ENCODE measurements around the gene SPACDR.
A peak's percentile ranks its signal among the peaks of the same experiment; 100 is the strongest.

Gene SPACDR

DNA sequence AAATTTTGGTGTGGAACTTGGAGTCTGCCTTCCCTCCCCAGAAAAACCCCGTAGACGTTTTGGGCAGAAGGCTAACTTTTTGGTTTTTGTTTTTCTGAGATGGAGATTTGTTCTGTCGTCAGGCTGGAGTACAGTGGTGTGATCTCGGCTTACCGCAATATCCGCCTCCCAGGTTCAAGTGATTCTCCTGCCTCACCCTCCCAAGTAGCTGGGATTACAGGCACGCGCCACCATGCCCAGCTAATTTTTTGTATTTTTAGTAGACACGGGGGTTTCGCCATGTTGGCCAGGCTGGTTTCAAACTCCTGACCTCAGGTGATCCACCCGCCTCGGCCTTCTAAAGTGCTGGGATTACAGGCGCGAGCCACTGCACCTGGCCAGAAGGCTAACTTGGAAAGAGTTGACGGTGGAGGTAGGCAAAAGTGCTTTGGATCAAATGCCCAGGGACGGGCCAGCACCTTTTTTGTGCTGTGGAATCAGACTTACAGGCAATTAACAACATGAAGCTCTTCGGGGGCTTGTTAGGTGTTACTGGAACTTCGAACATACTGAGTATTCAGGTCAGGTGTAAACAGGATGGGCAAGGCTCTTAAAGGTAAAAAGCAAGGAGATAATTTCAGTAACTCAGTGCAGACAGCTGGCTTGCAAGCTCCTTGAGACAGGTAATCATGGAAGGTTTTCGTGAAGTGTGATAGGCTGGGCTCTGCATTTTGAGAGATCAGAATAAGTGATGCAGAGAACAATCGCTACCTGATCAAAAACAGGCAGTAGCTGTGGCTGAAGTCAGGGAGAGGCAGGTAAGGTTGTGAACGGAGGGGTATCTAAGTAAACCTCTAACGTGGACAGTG lies 29.5 kb downstream of the SPACDR start:
- no peak for DNase-seq (ENCODE audit: low spot score)

DNA sequence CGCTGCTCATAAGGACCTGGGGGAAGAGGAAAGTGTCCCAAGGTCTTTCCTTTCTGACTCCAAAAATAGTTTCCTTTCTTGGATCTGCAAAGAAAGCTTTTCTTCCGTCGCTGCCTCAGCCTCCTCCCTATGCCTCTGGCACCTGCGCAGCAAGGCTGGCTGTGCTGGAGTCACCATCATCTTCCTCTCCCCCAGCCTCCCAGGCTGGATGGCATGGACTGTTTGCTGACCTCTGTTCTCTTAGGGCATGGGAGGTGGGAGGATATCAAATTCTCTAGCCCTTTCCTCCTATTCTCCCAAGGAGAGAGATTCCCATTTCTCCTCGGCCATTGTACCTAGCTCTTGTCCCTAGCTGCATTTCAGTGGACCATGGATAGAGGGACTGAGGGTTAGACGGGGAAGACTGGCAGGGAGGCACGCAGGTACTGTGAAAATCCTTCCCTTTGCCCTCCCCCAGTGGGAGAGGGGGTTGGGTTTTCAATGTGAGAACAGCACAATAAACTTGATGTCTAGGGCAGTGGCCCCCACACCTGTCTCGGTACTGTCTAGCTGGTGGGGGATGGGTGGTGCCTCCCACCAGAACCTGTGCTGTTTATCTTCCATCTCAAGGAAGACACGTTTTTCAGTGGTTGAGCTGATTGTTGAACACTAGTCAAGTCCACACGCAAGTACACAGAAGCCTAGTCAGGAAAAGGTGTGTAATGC lies 30.3 kb downstream of the SPACDR start:
- no peak for DNase-seq (ENCODE audit: low spot score)

GRCh38 chr7:100433276-100433591 lies 30.8 kb downstream of the SPACDR start:
- DNase-seq (ENCODE audit: low spot score) = no peak

DNA sequence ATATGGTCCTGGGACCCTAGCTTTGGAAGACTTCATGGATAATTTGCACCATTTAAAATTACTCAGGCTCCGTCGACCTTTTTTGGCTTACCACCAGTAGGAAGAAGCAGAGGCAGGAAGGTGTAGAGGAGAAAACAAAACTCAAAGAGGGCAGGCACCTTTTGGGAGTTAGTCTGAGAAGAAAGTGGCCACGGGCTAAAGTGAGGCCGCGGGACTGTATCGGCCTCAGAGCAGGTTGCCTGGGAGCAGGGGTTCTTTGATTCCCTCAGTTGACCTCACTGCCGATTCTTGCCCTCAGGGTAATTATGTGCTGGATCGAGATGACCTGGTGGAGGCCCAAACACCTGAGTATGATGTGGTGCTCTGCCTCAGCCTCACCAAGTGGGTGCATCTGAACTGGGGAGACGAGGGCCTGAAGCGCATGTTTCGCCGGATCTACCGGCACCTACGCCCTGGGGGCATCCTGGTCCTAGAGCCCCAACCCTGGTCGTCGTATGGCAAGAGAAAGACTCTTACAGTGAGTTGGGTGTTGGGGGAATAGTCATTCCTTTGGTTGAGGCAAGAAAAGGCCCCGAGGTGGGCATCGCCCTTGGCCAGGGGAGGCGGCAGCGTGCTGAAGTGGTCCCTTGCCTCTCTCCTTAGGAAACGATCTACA lies 31.3 kb downstream of the SPACDR start:
- DNase-seq (ENCODE audit: low spot score) = no peak

DNA sequence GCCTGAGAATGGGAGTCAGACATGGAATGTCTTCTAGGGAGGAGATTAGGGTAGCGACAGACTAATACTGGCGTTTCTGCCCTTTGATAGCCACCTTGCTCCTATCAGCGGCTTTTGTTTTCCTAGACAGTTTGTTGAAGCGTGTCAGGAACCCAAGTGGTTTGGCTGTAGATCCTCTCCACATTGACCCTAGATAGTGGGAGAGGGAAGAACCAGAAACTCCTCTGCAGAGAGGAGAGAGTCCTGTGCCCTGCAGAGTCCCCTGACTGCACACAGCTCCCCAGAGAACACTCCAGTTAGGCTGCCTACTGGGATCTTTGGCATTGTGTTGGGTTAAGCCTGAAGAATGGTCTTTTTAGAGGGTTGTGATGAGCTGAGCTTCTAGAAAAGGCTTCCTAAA lies 32.0 kb downstream of the SPACDR start:
- DNase-seq (ENCODE audit: low spot score) = no peak

DNA sequence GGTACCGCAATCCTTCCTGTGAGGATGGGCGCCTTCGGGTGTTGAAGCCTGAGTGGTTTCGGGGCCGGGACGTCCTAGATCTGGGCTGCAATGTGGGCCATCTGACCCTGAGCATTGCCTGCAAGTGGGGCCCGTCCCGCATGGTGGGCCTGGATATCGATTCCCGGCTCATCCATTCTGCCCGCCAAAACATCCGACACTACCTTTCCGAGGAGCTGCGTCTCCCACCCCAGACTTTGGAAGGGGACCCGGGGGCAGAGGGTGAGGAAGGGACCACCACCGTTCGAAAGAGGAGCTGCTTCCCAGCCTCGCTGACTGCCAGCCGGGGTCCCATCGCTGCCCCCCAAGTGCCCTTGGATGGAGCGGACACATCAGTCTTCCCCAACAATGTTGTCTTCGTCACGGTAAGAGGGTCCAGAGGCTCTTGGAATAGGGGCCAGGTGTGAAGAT lies 32.7 kb downstream of the SPACDR start:
- no peak for DNase-seq (ENCODE audit: low spot score)

GRCh38 chr7:100430493-100431285 lies 33.4 kb downstream of the SPACDR start:
- no peak for DNase-seq (ENCODE audit: low spot score)

GRCh38 chr7:100429637-100430492 lies 34.2 kb downstream of the SPACDR start, which contains the start of gene MEPCE:
Gene MEPCE, plus strand, starts transcription at chr7:100429831. Its CDS starts 188 bp downstream, at chr7:100430019.
- peak; percentile 100 for DNase-seq (ENCODE audit: low spot score)

- peak; percentile 97 for DNase-seq (ENCODE audit: low spot score)
Observed at GRCh38 chr7:100428967-100429636, 35.0 kb downstream of the SPACDR start.

- DNase-seq (ENCODE audit: low spot score) = peak; percentile 96
Observed at GRCh38 chr7:100428199-100428966, 35.7 kb downstream of the SPACDR start, which contains the start of gene ZCWPW1. Gene ZCWPW1, minus strand, starts transcription at chr7:100428703. Its CDS starts 8,054 bp downstream, at chr7:100420649.

- DNase-seq (ENCODE audit: low spot score) = no peak
Observed at GRCh38 chr7:100427762-100428198, 36.3 kb downstream of the SPACDR start.

- no peak for DNase-seq (ENCODE audit: low spot score)
Observed at GRCh38 chr7:100426516-100426915, 37.5 kb downstream of the SPACDR start.

- DNase-seq (ENCODE audit: low spot score) = no peak
Observed at GRCh38 chr7:100425347-100425746, 38.7 kb downstream of the SPACDR start.

- DNase-seq (ENCODE audit: low spot score) = no peak
Observed at GRCh38 chr7:100423315-100423714, 40.7 kb downstream of the SPACDR start.

DNA sequence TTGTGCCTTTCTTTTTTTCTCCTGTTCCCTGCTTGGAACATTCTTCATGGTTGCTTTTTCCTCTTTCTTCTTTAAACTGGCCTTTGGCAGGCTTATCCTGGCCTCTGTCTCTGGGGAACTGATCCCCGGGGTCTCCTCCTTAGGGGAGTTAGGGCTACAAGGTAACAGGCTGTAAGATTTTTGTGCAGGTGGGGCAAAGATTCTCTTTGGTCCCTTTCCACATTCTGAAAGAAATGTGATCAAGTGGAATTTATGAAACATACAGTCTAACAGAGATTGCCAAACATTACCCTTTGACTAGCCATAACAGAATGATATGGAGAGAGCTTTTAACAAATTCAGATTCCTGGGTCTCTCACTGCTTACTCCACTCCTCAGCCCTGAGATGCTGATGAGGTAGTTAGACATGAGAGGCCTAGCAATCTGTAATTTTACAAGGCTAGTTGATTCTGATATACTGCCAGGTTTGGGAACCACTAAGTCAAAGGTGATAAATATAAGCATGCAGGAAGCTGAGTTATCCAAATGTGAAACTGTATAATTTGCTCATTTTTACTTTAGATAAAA lies 44.3 kb downstream of the SPACDR start:
- DNase-seq (ENCODE audit: low spot score) = no peak

GRCh38 chr7:100418930-100419659 lies 45.0 kb downstream of the SPACDR start:
- DNase-seq (ENCODE audit: low spot score) = no peak

GRCh38 chr7:100415448-100415847 lies 48.6 kb downstream of the SPACDR start:
- DNase-seq (ENCODE audit: low spot score) = no peak

DNA sequence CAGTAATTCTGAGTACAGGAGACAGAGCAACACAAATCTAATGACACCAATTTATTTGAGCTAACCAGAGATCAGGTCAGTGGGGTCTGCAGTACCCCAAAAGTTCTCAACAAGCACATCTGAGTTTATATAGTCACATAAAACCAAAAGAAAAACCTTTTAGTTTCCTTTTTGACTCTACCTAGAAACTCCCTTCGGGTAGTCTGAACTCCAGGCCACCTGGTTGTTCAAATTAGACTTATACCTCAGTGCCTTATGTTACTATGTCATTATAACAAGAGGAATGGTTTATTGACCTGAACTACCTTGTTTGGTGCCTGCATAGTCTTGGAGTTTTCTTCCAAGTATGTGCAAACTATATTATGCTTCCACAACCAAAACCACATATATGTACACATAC lies 50.2 kb downstream of the SPACDR start:
- DNase-seq (ENCODE audit: low spot score) = no peak

Measured in GM03348 (cell line).